Esophagus squamous epithelium (tissue), 5 donors: ENCODE results near the gene CFI. TPM values are rescaled to one million over a fixed set of nuclear protein-coding genes. Genes with fewer than 3 reads are reported as not detected.

ENCODE experiments used
- DNase-seq: peaks from one replicate; lab custom pipeline; 2025; lab: John Stamatoyannopoulos, UW
- H3K27ac ChIP-seq, 4 donors: fragments of 200-600 bp; sonication (generic); one replicate each; pipeline ENCODE4 v1.5.1; 2016 to 2019; ENCODE audit warnings: mild to moderate bottlenecking in 1 of 4
- H3K27me3 ChIP-seq, 4 donors: fragments of 200-600 bp; sonication (generic); 1 replicate in 3 of 4; 2 replicates in 1 of 4; pipeline versions ENCODE4 v1.5.1 to v1.6.0; 2017 to 2021; ENCODE audit warnings: antibody characterized with exemption in 1 of 4
- H3K36me3 ChIP-seq, 3 donors: fragments of 200-600 bp; sonication (generic); one replicate each; pipeline ENCODE4 v1.5.1; 2016 to 2019
- H3K4me1 ChIP-seq, 3 donors: fragments of 200-600 bp; sonication (generic); one replicate each; pipeline ENCODE4 v1.5.1; 2017 to 2019
- H3K4me3 ChIP-seq, 4 donors: fragments of 200-600 bp; sonication (generic); 1 replicate in 3 of 4; 2 replicates in 1 of 4; pipeline ENCODE4 v1.5.1; 2016 to 2019; ENCODE audit warnings: mild to moderate bottlenecking in 2 of 4, moderate library complexity in 1 of 4
- H3K9me3 ChIP-seq, 3 donors: fragments of 200-600 bp; sonication (generic); one replicate each; pipeline ENCODE4 v1.5.1; 2016 to 2019
- POLR2A ChIP-seq, 4 donors: fragments of 450-650 bp; IDR thresholded peaks; one replicate each; pipeline ENCODE4 v1.6.1; 2017; ENCODE audit warnings: antibody characterized with exemption in 4 of 4, mild to moderate bottlenecking in 4 of 4, moderate library complexity in 3 of 4
- WGBS, 2 donors: methylation state at CpG; one replicate each; pipeline ENCODE4 v1.1.5; 2018; 5-methylcytosine and 5-hydroxymethylcytosine counted together
- intact Hi-C: fragments of 100-400 bp; cut with DNase I; formaldehyde crosslinking; loops from one replicate; pipeline ENCODE4 v1.15.0; 2022
- total RNA-seq, 4 donors: library from RNA; depleted of rRNA; stranded (reverse); fragments of >200 nt; gene quantifications; one replicate each; pipeline ENCODE4 v1.1.0, GENCODE V29; 2016
- TF ChIP-seq, protein P1 (sequence below), 6 experiments: fragments of 450-650 bp in 4 of 6; fragments of 200-600 bp in 2 of 6; sonication (generic) in 2 of 6; IDR thresholded peaks; one replicate each; pipeline ENCODE4 v1.5.1; 2016 to 2019; ENCODE audit warnings: antibody characterized with exemption in 6 of 6, mild to moderate bottlenecking in 4 of 6, moderate library complexity in 4 of 6
- donor health status: DM: yes; HTN: yes; CAD: no.

CFI gene
- total RNA-seq, 4 donors from 2014 or later, result 6.1 to 45.1 (median 11.0) TPM

DNA sequence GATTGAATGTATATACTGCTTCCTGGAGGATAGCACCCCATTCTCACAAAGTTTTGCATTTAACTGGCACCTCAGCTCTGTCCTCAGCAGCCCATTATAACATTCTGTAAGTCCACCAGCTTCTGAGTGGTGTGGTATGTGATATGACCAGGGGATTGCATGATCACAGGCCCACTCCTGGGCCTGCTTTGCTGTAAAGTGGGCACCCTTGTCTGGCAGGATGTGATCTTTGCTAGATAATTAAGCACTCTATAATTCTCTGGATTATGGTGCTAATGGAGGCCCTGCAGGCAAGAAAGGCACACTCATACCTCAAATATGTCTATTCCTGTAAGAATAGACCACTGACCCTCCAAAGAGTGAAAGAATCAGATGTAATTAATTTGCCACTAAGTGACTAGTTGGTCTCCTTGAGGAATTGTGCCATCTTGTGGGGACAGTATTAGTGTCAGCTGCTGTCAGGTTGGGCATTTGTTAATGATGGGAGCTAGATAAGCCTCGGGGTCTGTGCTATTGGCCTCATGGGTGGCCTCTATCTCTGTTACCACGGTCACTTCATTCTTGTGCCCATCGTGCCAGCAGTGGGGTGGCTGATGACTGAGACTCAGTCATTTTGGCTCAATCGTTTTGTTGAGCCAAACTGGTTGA, 2.2 kb upstream of the CFI start:
- Histone ChIP-seq H3K4me1 (peaks cover 0 to 17% (median 7%) of the 10 kb centered on the region in 3 donors), H3K36me3 (no peaks in the 10 kb centered on the region), H3K27ac (no peak overlapping the region), H3K27me3 (no peaks in the 10 kb centered on the region), H3K4me3 (no peak overlapping the region), H3K9me3 (no peaks in the 10 kb centered on the region)
- TF ChIP-seq, protein P1, sequence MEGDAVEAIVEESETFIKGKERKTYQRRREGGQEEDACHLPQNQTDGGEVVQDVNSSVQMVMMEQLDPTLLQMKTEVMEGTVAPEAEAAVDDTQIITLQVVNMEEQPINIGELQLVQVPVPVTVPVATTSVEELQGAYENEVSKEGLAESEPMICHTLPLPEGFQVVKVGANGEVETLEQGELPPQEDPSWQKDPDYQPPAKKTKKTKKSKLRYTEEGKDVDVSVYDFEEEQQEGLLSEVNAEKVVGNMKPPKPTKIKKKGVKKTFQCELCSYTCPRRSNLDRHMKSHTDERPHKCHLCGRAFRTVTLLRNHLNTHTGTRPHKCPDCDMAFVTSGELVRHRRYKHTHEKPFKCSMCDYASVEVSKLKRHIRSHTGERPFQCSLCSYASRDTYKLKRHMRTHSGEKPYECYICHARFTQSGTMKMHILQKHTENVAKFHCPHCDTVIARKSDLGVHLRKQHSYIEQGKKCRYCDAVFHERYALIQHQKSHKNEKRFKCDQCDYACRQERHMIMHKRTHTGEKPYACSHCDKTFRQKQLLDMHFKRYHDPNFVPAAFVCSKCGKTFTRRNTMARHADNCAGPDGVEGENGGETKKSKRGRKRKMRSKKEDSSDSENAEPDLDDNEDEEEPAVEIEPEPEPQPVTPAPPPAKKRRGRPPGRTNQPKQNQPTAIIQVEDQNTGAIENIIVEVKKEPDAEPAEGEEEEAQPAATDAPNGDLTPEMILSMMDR (IDR thresholded peaks at IDR 0.05), result peak in 5 of 6 experiments; percentile 14 to 57 (median 17)
- no peak for TF ChIP-seq POLR2A (IDR thresholded peaks at IDR 0.05)
- no peak for DNase-seq
- intact Hi-C loops, result no loop called here
- WGBS, 2 donors, result 24 to 35% methylated on average over 4 of the region's 4 CpGs

DNA sequence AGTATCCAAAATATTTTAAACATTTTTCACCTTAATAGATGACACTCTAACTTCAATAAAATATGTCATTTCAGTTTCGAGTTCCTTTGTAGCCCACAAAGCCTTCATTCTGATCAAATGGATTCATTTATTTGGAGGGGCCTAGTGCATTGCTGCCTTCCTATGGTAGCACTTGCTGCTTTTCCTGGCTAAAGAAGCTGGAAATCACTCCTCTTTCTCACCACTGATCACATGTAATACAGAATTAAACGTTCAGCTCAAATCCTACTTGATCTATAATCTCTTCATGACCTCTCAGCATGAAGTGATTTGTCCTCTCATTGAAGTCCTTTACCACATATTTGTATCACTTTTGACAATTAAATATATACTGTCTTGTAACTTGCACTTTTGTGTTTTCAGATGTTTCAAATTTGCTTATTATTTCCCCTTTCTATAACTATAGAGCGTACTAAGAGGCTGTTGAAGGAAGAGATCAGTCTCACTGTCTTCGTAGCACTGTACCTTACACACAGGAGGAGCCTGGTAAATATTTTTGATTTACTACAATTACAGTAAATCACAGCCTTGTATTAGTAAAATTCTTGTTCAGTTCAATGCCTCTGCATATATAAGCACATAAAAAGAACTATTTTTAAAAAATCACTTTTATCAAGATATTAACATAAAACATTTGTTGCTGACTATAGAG, 555 bp downstream of the CFI start:
- H3K4me3 ChIP-seq, result peak overlapping the region in 3 of 4 donors; percentile 23 to 53 (median 30)

DNA sequence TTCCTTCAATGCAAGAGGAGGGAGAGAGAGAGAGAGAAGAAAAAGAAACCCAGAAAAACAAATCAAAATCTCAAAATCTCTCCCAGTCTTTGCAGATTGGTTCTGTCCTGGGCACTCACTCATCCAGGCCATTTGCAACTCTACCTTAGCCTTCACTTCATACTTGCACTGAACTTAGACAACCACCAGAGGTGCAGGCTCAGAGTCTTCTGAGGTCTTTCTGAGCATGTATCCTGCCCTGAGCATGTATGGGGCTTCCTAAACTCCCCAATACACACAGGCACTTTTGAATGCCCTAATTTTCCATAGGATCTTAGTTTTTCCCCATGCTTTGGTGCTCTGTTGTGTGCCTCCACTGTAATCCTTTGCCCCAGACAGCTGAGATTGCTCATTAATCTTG, 2.9 kb downstream of the CFI start:
- H3K9me3 ChIP-seq, result peaks cover 0 to 16% (median 0%) of the 10 kb centered on the region in 3 donors
- no peak overlapping the region for H3K4me3 ChIP-seq
- no peaks in the 10 kb centered on the region for H3K36me3 ChIP-seq
- H3K27ac ChIP-seq, result no peak overlapping the region
- DNase-seq, result no peak
- peaks cover 0 to 17% (median 7%) of the 10 kb centered on the region in 3 donors for H3K4me1 ChIP-seq
- intact Hi-C loops, result no loop called here
- H3K27me3 ChIP-seq, result no peaks in the 10 kb centered on the region
- TF ChIP-seq POLR2A (IDR thresholded peaks at IDR 0.05), result no peak
- TF ChIP-seq, protein P1 (IDR thresholded peaks at IDR 0.05), result peak in 1 of 6 experiments; percentile 17

More for the DNA sequence above, 555 bp downstream of the CFI start:
- Histone ChIP-seq H3K36me3 (no peaks in the 10 kb centered on the region), H3K9me3 (peaks cover 0 to 4% (median 0%) of the 10 kb centered on the region in 3 donors), H3K27me3 (no peaks in the 10 kb centered on the region), H3K4me1 (peaks cover 0 to 17% (median 7%) of the 10 kb centered on the region in 3 donors), H3K27ac (peak overlapping the region in 3 of 4 donors; percentile 30 to 59 (median 36))
- intact Hi-C loops, result no loop called here
- no peak for DNase-seq
- WGBS, 2 donors, result 32 to 48% methylated on average over 4 of the region's 4 CpGs
- TF ChIP-seq, protein P1 (IDR thresholded peaks at IDR 0.05), result no peak
- no peak for TF ChIP-seq POLR2A (IDR thresholded peaks at IDR 0.05)

DNA sequence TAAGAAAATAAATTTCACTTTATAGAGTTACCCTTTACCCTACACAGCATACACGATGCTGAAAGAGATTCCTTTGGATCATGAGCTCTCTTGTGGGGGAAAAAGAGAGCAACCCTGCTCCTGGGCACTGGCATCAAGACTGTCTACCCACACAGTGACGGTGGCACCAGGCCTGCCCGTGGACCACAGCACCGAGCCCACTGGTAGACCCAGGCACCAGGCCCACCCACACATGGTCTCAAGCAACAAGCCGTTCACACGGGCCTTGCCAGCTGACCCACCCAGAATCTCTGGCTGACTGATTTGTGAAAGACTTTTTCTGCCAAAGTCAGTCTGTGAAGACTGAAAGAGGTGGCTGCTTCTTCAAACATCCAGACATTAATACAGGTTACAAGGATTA, 6.7 kb downstream of the CFI start:
- Histone ChIP-seq H3K4me1 (no peaks in the 10 kb centered on the region), H3K27me3 (no peaks in the 10 kb centered on the region), H3K27ac (no peak overlapping the region), H3K36me3 (no peaks in the 10 kb centered on the region), H3K9me3 (peaks cover 0 to 20% (median 0%) of the 10 kb centered on the region in 3 donors), H3K4me3 (no peak overlapping the region)
- DNase-seq, result no peak
- intact Hi-C loops, result no loop called here
- 79 to 89% methylated on average over 4 of the region's 6 CpGs for WGBS, 2 donors
- TF ChIP-seq, protein P1 (IDR thresholded peaks at IDR 0.05), result no peak
- TF ChIP-seq POLR2A (IDR thresholded peaks at IDR 0.05), result no peak

DNA sequence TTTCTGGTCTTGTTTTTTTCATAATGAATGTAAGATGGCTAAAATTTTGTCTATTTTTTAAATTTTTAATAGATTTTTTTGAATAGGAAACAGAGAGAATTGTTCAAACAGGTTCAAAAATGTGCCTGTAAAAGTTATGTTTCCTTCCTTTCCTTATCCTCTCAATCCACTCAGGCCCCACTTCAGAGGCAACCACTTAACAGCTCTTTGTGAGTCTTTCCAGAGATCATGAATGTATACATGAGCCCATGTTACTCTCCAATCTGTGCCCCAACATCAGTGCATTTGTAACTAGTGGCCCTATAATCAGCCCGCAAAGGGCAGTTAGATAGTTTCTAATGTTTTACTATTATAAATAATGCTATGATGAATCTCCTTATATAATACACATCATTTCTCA, 14.0 kb downstream of the CFI start:
- Histone ChIP-seq H3K27ac (no peak overlapping the region), H3K27me3 (no peaks in the 10 kb centered on the region), H3K36me3 (no peaks in the 10 kb centered on the region), H3K4me3 (no peak overlapping the region), H3K9me3 (no peaks in the 10 kb centered on the region), H3K4me1 (no peaks in the 10 kb centered on the region)
- WGBS, 2 donors, result 84 to 94% methylated on average over 1 of the region's 1 CpG
- DNase-seq, result no peak
- TF ChIP-seq, protein P1 (IDR thresholded peaks at IDR 0.05), result no peak
- no peak for TF ChIP-seq POLR2A (IDR thresholded peaks at IDR 0.05)
- intact Hi-C loops, result no loop called here
